ENCODE data around the gene SRGAP3. TPM values are rescaled to one million over a fixed set of nuclear protein-coding genes. Genes with fewer than 3 reads are reported as not detected.

SRGAP3 gene
- total RNA-seq, 1 experiment from 2014 or later = 17.9 TPM

- Mint-ChIP-seq H3K4me1 (peaks cover 19% of the 10 kb centered on the region), H3K4me3 (no peak overlapping the region), H3K27ac (no peak overlapping the region), H3K36me3 (peaks cover 6% of the 10 kb centered on the region), H3K27me3 (ENCODE audit: low read depth) (no peaks in the 10 kb centered on the region), H3K9me3 (peaks cover 8% of the 10 kb centered on the region)
- TF ChIP-seq FOXP1 (CRISPR knock-in tag; IDR thresholded peaks at IDR 0.05; ENCODE audit: borderline replicate concordance) (no peak), FOXP4 (CRISPR knock-in tag; IDR thresholded peaks at IDR 0.05) (no peak), KAT7 (CRISPR knock-in tag; IDR thresholded peaks at IDR 0.05; ENCODE audit: borderline replicate concordance) (no peak), ESRRA (CRISPR knock-in tag; IDR thresholded peaks at IDR 0.05; ENCODE audit: borderline replicate concordance) (no peak), RORB (CRISPR knock-in tag; IDR thresholded peaks at IDR 0.05) (no peak)
- POLR2A ChIA-PET = no interaction called here
- CTCF ChIA-PET = interaction anchor here (1.2 to 4.5 kb wide), 2 partner anchors 10 to 194 kb away, joined by 3 to 44 read pairs; no protein-coding TSS in a partner anchor
- ATAC-seq = no peak
- DNase-seq (ENCODE audit: low spot score) = no peak
Observed at GRCh38 chr3:9108876-9109567, 140.4 kb downstream of the SRGAP3 start.

- H3K9me3 Mint-ChIP-seq = peaks cover 1% of the 10 kb centered on the region; the same call in 1 of the 2 replicates
- ChIA-PET POLR2A (no interaction called here), CTCF (no interaction called here)
- no peak overlapping the region for H3K4me3 Mint-ChIP-seq
- peaks cover 1% of the 10 kb centered on the region; the same call in 1 of the 2 replicates for H3K36me3 Mint-ChIP-seq
- ATAC-seq (no peak), DNase-seq (ENCODE audit: low spot score) (no peak)
- TF ChIP-seq E2F4 (CRISPR knock-in tag; IDR thresholded peaks at IDR 0.05; ENCODE audit: borderline replicate concordance, low read depth) = no peak
- H3K4me1 Mint-ChIP-seq = peaks cover 29% of the 10 kb centered on the region
- H3K27me3 Mint-ChIP-seq (ENCODE audit: low read depth) = no peaks in the 10 kb centered on the region
- H3K27ac Mint-ChIP-seq = no peak overlapping the region
Observed at GRCh38 chr3:9107738-9108137, 141.7 kb downstream of the SRGAP3 start.

- DNase-seq (ENCODE audit: low spot score) (no peak), ATAC-seq (peak; percentile 5; the same call in 1 of the 2 replicates)
- H3K36me3 Mint-ChIP-seq = no peaks in the 10 kb centered on the region
- no peaks in the 10 kb centered on the region for H3K27me3 Mint-ChIP-seq (ENCODE audit: low read depth)
- H3K9me3 Mint-ChIP-seq = no peaks in the 10 kb centered on the region
- H3K27ac Mint-ChIP-seq = peak overlapping the region; percentile 27; the same call in 1 of the 2 replicates
- peaks cover 43% of the 10 kb centered on the region for H3K4me1 Mint-ChIP-seq
- ChIA-PET CTCF (interaction anchor here (5.6 kb wide), 1 partner anchor 197 kb away, joined by 28 read pairs; no protein-coding TSS in a partner anchor), POLR2A (no interaction called here)
- H3K4me3 Mint-ChIP-seq = no peak overlapping the region
- TF ChIP-seq CREB1 (CRISPR knock-in tag; IDR thresholded peaks at IDR 0.05) (no peak), ZNF532 (CRISPR knock-in tag; IDR thresholded peaks at IDR 0.05; ENCODE audit: borderline replicate concordance) (no peak), ESRRA (CRISPR knock-in tag; IDR thresholded peaks at IDR 0.05; ENCODE audit: borderline replicate concordance) (no peak), ERG (CRISPR knock-in tag; IDR thresholded peaks at IDR 0.05) (no peak), PRRX2 (CRISPR knock-in tag; IDR thresholded peaks at IDR 0.05) (no peak), ZNF138 (CRISPR knock-in tag; conservative IDR thresholded peaks at IDR 0.05) (no peak), SOX15 (CRISPR knock-in tag; IDR thresholded peaks at IDR 0.05) (no peak)
Observed at GRCh38 chr3:9105421-9105820, 144.0 kb downstream of the SRGAP3 start.

All from WTC11 (cell line).